NCI-H446 treated with DMSO at 0.1 percent for 48 hours (cell line): Measurements from ENCODE around the gene CCDC54.

Experiments
- DNase-seq: peaks from one replicate; lab custom pipeline; 2025; lab: John Stamatoyannopoulos, UW

CCDC54 gene

GRCh38 chr3:107392549-107393165 is 15.4 kb downstream of the CCDC54 start:
- no peak for DNase-seq

- DNase-seq: no peak
Observed at GRCh38 chr3:107394502-107394901, 17.3 kb downstream of the CCDC54 start.

DNA sequence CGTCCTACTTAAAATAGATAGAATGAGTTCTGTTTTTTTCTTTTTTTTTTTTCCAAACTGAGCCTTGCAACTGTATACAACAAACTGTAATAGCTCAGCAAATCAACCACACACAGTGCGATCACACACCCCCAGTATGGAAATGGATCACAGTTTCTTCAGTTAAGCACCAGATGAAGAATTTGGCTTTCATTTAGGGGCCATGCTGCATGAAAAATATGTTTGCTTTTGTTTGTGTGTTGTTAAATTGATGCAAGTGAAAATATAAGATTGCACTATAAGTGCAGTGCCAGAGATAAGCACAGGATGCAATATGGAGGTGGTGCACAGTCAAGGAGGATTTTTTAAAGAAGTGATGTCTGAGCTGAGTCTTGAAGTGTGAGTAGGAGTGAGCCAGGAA is 17.8 kb downstream of the CCDC54 start:
- no peak for DNase-seq

GRCh38 chr3:107401301-107401700 is 24.1 kb downstream of the CCDC54 start:
- DNase-seq: no peak

GRCh38 chr3:107402214-107402613 is 25.0 kb downstream of the CCDC54 start:
- DNase-seq: no peak

DNA sequence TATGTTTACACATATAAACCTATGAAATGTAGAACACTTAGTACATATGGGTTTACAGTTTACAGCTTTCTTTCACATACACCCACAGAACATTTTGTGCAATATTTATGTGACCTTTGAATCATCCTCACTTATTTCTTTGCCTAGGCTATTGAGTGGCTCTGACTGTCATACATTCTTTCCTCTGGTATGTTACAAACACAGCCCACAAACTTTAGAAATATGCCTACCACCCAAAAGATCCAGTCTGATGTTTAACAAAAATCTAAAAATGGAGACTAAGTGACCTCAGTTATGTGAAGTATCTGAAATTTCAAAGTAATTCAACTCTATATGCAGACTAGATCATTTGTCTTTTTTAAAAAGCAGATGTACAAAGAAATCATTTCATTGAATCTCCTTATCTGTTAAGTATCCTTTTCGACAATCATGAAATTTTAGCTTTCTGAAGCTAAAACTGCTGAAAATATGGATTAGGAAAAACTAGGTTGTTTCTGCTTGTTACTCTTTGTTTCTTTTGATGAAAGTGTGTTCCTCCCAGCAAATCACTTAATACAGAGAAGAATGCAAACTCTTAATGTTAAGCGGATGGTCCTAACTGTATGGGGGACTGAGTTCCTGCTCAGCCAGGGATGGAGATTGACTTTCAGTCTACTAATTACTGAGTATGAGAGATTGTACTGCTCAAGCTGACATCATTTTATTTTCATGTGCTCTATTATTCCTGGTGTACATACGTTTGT is 27.7 kb downstream of the CCDC54 start:
- DNase-seq: no peak

- DNase-seq: no peak
Observed at GRCh38 chr3:107407355-107407754, 30.1 kb downstream of the CCDC54 start.

DNA sequence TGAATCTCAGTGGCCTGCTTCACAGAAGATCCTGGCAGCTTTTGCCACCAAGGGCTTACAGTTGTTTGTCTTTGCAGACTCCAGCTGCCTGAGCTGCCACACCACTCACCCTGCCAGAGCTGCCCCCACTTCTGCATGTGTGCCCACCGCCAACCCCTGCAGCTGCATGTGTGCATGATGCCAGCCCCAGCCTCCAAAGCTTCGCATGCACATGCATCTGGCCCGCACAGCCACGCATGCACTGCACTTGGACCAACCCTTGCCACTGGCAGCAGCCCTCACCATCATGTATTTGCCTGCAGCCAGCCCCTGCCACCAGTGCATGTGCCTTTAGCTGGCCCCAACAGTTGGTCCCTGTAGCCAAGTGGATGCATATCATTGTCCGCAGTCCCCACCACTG is 31.3 kb downstream of the CCDC54 start:
- DNase-seq: no peak

DNA sequence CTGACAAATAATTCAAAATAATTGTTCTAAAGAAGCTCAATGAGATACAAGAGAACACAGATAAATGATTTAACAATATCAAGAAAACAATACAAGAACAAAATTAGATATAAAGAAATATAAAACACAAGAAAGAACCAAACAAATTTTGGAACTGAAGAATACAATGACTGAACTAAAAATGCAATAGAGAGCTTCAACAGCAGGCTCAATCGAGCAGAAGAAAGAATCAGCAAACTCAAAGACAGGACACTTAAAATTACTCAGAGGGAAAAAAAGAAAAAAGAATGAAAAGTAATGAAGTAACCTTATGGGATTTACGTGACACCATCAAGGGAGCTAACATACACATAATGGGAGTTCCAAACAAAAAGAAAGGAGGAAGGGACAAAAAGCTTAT is 32.1 kb downstream of the CCDC54 start:
- DNase-seq: no peak

DNA sequence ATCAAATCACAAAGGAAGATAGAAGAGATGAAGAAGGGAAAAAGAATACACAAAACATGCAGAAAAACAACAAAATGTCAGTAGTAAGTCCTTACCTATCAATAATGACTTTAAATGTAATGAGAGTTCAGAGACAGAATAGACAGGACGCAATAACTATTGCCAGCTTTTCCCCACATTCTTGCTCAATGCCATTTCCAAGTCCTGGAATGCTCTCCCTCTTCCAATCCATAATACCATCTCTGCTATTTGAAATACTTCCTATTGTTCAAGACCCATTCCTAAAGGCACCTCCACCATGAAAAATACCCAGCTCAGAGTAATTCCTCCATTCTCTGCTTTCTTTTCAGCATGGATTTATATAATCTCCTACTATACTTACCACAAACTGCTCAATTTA is 33.4 kb downstream of the CCDC54 start:
- no peak for DNase-seq

DNA sequence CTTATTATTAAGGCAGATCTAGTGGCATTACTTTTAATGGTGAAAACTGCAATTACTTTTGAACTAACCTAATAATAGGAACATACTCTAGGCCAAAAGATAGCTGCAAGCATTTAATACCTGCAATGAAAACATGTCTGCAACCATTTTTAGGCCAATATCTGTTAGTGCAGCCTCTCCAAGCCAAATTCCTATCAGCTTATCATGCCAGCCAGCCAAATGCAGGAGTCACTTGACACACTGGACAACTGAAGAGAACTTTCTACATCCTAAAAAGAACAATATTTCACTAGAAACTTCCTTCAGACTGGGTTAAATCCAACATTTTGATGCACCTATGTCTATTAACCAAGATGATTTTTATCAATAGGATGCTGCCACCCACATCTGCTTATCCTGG is 33.8 kb downstream of the CCDC54 start:
- no peak for DNase-seq

DNA sequence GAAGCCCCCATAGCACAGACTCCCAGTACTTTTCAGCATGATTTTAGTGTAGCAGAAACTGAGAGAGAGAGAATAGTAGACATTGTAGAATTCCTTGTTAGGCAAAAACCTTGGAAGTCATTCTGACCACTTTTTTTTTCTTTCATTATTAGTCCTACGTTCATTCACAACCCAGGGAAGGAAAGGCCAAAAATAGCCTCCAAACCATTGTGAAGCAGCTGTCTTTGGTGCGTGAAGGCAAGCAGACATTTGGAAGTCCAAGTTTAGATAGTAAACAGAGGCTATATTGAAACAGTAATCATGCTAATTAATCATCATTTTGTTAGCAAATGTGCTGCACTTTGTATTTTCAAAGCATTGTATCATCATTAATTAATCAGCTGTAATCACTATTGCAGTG is 34.5 kb downstream of the CCDC54 start:
- DNase-seq: no peak

DNA sequence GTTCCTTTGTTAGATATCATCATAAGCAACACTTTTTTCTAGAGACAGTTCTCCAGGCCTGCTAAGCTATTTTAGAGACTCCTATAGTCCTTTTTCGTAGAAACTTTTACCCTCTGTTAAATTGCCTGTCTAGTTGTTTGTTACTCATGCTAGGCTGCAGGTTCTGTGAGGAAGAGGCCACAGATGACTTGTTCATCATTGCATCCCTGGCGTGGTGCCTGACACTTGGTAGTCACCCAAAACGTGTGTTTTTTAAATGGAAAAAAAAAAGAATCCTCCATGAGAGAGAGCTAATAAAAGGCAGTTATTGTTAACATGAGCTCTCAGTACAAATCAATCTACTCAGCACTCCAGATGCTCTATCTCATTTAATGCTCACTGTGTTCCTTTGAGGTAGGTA is 35.1 kb downstream of the CCDC54 start:
- DNase-seq: peak; percentile 69

DNA sequence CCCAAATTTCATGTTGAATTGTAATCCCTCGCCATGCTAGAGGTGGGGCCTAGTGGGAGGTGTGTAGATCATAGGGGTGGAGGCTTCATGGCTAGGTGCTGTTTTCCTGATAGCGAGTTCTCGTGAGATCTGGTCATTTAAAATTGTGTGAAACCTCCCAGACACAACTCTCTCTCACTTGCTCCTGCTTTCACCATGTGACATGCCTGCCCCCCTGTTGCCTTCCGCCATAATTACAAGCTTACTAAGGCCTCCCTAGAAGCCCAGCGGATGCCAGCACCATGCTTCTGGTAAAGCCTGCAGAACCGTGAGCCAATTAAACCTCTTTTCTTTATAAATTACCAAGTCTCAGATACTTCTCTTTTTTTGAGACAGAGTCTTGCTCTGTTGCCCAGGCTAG is 36.0 kb downstream of the CCDC54 start:
- no peak for DNase-seq

DNA sequence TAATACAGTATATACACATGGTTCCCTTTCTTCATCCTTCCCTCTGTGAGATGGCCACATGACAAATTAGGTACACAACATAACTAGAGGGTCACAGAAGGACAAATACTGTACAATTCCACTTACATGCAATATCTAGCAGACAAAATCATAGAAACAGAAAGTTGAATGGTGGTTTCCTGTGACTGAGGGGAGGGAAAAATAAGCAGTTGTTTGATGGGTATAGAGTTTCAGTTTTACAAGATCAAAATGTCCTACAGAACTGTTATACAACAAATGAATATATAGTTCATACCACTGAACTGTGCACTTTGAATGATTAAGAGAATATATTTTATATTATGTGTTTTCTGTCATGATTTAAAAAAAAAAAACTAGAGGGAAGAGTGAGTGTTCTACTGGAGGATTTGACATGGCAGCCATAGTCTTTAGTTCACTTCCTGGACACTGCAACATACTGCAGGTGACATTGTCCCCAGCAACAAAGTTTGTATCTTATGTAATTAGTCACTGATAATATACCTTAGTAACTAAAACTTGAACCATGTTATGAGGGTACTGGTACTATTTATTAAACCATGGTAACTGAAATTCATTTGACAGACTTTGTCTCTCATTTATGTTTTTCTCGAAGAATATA is 37.2 kb downstream of the CCDC54 start:
- DNase-seq: no peak

DNA sequence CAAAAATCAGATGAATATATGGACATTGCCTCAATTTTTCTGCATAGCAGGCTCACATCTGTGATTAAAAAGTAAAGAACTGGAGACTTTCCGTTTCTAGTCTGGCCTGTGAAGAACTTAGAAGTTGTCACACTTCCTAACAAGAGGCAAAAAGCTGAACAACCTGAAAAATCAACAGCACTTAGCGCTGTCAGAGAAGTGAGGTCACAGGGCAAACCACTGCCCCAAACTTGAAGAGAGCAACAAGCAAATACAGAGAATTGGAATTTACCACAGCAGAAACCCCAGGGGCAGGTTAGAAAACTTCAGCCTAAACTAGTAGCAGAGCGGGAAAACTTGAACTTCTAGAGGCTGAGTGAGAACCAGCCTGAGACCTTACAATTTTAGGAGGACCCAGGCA is 38.9 kb downstream of the CCDC54 start:
- DNase-seq: no peak

GRCh38 chr3:107416886-107417285 is 39.6 kb downstream of the CCDC54 start:
- no peak for DNase-seq

DNA sequence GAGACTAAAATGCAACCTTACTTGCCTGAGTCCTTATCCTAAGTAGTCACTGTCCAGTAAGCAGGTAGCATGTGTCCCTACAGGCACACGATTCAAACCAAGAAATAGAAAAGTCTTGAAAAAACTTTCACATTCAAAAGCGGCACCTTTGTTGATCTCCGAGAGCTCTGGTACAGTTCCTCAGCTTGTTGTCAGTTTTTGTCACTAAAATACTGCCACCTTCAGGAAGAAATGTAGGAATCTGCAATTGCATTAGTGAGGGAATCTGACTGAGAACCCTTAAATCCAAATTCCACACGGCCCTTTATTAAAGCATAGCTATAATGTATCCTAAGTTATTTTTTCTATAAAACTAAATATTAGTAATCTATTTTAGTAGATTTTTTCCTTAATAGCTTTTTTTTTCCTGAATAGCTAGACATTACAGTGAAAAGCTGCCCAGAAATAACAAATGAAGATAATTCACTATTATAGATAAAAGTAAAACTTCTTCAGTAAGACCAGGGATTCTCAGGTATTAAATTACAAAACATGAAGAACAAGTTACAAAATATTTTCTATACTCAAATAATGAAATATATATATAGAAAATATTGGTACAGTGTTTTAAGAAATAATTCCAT is 44.0 kb downstream of the CCDC54 start:
- DNase-seq: peak; percentile 46

- no peak for DNase-seq
Observed at GRCh38 chr3:107421881-107422280, 44.6 kb downstream of the CCDC54 start.

DNA sequence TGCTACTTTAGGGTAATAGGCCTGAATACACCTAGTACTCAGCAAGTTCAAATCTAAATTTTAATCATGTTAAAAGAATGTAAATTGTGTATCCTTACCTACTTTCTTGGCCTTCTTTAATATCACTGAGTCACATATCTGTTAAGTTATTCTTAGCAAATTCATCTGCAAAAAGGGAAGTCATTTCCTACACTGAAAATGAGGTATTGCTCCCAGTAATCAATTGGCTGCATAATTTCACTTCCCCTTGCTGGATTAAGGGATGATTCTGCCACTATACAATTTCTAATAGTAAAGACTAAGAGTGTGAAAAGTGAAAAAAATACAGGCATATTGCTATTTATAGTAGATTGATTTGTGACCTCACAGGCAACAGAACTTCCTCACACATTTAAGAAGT is 47.8 kb downstream of the CCDC54 start:
- no peak for DNase-seq

GRCh38 chr3:107426223-107426622 is 49.0 kb downstream of the CCDC54 start:
- peak; percentile 14 for DNase-seq
